ENCODE results near the gene CHP1.
"Not testable (repeated sequence)": the region's sequence is repeated elsewhere in the genome, so short reads cannot be mapped to it uniquely, and the experiment has no call there.

The CHP1 gene

GRCh38 chr15:41301587-41301986 is 70.5 kb downstream of the CHP1 start:
- no peak for DNase-seq

DNA sequence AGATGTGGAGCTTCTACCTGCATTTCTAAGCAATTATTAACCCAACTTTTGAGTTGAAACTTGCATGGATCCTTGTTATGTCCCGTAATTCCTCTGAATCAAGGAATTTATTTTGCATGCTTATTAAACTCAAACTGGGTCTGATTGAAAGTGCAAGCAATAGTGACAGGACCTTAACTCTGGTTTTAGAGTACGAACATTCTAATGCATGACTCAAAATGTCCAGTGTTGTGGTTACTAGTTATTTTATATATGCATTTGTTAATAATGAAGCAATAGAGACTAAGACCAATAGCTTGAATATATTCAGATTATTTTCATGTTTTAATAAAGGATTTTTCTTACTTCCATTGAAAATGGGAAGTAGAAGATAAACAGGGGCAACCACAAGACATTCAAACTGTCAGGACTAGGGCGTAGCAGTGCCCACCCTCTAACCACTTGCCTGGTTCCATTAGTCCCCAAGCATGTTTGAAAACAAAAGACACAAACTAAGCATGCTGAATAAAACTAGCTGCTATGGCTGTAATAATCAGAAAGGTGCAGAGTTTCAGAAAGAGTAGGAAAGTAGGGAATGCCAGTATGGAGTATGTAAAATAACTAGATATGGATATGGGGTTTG is 73.2 kb downstream of the CHP1 start:
- no peak for DNase-seq

GRCh38 chr15:41307679-41308078 is 76.6 kb downstream of the CHP1 start:
- DNase-seq, result no peak

- DNase-seq, result no peak
Observed at GRCh38 chr15:41309226-41309905, 78.3 kb downstream of the CHP1 start.

- DNase-seq, result not testable (repeated sequence)
Observed at GRCh38 chr15:41320805-41321330, 89.8 kb downstream of the CHP1 start.

DNA sequence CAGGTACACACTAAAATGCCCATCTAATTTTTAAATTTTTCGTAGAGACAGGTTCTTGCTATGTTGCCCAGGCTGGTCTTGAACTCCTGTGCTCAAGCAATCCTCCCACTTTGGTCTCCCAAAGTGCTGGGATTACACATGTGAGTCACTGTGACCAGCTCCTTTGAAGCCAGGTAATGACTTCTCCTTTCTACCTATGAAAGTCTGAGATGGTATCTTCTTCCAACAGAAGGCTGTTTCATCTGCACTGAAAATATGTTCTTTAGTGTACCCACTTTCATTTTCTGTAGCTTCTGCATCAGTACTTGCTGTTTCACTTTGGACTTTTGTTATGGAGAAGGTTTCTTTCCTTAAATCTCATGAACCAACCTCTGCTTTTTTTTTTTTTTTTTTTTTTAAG is 92.5 kb downstream of the CHP1 start:
- DNase-seq, result no peak

DNA sequence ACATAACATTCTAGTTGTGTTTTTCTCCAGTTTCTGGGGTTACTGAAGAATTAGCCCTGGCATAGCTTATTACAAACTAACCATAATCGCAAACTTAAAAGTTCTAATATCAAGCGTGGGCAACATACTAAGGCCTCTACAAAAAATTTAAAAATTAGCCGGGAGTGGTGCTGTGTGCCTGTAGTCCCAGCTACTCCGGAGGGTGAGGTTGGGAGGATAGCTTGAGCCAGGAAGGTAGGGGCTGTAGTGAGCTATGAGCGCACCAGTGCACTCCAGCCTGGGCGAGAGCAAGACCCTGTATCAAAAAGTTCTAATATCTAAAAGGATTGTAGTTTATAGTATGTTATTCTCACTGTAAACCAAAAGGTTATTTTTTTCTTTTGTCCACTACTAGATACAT is 100.2 kb downstream of the CHP1 start:
- no peak for DNase-seq

Measured in NCI-H2171 treated with DMSO at 0.1 percent for 48 hours (cell line).